GM21526 (cell line): ENCODE measurements around the gene FAM111B.

Experiments used
- ATAC-seq: cut with Tn5 transposase; IDR thresholded peaks from one replicate; pipeline ENCODE4 v1.9.1; 2021; ENCODE audit warnings: moderate library complexity; ENCODE audit not compliant: unreplicated experiment, low FRiP score

Gene FAM111B

DNA sequence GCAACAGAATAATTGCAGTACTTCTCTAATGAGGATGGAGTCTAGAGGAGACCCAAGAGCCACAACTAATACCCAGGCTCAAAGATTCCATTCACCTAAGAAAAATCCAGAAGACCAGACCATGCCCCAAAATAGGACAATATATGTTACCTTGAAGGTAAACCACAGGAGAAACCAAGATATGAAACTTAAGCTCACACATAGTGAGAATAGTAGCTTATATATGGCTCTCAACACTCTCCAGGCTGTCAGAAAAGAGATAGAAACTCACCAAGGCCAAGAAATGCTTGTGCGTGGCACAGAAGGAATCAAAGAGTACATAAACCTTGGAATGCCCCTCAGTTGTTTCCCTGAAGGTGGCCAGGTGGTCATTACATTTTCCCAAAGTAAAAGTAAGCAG lies 44.7 kb downstream of the FAM111B start:
- ATAC-seq = peak; percentile 61

DNA sequence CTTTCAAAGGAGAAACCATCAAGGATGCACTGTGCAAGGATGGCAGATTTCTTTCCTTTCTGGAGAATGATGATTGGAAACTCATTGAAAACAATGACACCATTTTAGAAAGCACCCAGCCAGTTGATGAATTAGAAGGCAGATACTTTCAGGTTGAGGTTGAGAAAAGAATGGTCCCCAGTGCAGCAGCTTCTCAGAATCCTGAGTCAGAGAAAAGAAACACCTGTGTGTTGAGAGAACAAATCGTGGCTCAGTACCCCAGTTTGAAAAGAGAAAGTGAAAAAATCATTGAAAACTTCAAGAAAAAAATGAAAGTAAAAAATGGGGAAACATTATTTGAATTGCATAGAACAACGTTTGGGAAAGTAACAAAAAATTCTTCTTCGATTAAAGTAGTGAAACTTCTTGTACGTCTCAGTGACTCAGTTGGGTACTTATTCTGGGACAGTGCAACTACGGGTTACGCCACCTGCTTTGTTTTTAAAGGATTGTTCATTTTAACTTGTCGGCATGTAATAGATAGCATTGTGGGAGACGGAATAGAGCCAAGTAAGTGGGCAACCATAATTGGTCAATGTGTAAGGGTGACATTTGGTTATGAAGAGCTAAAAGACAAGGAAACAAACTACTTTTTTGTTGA lies 45.4 kb downstream of the FAM111B start:
- peak; percentile 74 for ATAC-seq

DNA sequence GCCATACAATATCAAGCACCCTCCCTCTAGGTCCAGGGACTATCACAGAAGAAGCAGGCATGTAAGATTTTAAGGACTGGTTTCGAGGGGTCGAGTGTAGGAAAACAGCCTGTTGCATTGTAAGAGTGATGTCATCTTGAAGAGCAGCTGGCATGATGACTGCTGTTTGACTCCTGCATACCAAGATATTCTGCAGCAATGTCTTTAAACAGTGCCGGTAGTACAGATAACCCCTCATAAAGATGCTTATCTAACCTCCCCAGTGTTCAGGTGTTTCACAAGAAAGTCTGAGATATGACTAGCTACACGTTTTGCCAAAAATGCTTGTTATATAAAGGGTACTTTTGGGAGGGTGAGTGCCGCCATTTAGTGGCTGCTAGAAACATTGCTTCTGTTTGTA lies 47.6 kb downstream of the FAM111B start:
- ATAC-seq = no peak

DNA sequence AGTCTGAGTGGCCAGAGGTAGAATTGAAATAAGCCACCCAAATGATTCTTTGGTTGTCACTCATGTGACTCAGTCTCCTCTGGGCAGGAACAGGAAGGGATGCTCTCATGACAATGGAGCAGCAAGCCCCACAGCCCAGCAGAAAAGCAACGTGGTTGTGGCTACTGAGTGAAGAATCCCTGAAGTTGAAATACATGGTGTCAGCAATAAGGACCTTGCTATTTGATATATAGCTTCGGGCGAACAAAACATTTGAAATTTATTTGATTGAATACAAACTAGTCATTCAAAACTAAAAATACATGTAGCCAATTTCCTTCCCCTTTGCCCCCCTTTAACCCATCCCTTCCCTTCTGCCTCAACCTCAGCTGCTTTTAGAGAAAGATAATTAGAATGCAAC lies 50.4 kb downstream of the FAM111B start:
- ATAC-seq = no peak

DNA sequence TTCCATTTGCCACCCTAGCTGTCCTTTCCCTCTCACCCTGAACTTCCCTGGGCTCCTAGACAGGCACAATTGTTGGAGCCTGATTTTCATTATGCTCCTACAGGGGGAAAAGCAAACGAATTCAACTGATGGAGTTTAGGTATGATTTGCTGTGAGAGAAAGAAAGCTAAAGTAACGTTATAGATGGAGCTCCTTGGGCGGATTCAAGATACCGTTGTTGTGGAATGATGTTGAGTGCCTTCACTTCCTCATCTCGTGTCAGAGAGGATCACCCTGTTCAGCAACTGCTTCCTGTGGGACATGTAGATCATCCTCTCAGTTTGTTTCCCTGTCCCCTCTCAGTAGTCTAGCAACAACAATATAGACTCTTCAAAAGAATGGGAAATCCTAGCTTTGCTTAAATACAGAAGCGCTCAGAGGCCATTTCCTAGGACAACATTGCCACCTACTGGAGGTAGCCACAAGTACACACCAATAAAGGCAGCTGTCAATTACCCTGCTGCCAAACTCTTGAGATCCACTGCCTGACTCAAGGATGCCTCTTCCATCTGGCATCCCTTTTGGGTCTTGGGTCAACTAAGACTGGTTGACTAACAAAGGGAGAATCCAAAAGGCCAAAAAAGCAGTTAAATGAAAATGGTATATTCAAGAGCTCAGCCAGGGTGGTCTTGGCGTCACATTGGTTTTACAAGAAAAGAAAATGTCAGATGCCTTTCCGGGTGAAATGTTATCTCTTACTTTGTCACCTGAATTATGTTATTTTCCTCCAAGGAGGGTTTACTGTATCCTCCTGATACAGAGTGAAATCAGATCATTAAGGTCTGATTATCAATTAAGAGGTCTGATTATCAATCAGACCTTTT lies 51.4 kb downstream of the FAM111B start:
- peak; percentile 86 for ATAC-seq

DNA sequence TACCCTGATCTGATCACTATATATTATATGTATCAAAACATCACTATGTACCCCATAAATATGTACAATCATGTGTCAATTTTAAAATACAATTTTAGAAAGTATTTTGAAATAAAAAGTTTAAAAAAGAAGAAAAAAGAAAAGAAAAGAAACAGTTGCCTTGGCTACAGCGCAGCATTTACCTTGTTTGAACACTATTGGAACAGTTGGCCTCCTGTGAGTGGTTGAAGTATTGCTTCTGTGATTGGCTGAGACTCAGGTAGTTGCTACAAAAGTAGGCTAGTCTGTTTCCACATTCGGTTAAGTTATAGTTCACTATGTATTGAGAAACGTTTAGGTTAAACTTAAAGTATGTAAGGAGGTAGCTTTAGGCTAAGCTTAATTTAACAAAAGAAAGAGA lies 57.0 kb downstream of the FAM111B start:
- no peak for ATAC-seq

DNA sequence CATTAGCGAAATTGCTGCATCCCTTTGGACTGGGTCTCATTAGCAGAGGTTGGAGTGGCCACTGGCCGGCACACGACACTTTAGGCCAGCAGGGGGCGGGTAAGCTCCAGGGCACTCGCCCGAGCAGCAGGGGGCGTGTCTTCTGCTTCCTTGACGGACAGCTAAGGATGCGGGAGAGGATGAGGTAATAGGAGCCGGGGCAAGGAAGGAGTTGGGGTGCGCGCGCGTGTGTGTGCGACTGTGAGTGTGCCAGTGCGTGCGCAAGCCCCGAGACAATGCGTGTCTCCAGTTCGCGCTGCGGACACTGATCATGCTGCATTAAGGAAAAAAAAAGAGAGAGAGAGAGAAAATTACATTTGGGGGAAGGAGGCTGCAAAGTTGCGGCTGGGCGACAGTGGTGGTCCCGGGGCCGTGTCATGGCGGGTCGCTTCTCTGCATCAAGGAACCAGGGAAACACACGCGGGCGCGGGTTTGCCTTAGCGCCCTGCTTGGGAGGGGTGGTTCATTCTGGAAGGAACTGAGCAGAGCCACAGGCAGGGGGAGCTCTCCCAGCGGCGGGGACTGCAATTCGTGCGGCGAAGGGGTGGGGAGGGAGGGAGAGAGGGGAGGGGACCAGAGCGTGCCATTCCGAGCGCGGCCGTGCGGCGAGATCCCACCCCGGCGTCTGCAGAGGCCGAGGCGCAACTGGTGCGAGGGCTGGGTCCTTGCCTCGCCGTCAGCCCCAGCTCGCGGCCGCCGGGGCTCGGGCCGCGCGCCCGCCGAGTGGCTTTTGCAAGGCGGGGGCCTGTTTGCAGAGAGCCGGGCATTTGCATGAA lies 64.7 kb downstream of the FAM111B start, which contains the start of gene DTX4:
DTX4 (plus strand) TSS at position 625 of the 815 bp plus-strand sequence. CDS start 464 bp downstream, outside the sequence.
- peak; percentile 66 for ATAC-seq

DNA sequence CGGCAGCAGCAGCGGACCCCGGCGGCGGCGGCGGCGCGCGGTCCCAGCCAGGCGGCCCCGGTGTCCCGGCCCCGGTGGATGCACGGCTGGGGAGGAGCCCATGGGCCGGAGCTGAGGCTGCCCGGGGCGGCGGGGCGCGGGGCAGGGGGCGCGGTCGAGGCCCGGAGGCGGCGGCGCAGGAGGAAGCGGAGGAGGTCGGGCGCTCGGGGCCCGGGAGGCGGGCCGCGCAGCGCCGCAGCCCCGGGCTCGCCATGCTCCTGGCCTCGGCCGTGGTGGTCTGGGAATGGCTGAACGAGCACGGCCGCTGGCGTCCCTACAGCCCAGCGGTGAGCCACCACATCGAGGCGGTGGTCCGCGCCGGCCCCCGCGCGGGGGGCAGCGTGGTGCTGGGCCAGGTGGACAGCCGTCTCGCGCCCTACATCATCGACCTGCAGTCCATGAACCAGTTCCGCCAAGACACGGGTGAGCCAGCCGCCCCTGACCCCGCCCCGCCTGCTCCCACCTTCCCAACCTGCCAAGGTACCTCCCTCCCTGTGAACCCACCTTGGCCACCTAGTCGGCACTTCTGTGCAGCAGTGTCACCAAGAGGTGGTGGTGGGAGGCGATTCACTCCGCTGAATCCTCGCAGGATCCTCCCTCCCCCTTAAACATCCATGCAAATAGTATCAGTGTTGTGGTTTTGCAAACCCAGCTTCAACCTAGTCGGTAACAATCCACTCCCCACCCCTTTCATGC lies 65.5 kb downstream of the FAM111B start:
- ATAC-seq = peak; percentile 35

DNA sequence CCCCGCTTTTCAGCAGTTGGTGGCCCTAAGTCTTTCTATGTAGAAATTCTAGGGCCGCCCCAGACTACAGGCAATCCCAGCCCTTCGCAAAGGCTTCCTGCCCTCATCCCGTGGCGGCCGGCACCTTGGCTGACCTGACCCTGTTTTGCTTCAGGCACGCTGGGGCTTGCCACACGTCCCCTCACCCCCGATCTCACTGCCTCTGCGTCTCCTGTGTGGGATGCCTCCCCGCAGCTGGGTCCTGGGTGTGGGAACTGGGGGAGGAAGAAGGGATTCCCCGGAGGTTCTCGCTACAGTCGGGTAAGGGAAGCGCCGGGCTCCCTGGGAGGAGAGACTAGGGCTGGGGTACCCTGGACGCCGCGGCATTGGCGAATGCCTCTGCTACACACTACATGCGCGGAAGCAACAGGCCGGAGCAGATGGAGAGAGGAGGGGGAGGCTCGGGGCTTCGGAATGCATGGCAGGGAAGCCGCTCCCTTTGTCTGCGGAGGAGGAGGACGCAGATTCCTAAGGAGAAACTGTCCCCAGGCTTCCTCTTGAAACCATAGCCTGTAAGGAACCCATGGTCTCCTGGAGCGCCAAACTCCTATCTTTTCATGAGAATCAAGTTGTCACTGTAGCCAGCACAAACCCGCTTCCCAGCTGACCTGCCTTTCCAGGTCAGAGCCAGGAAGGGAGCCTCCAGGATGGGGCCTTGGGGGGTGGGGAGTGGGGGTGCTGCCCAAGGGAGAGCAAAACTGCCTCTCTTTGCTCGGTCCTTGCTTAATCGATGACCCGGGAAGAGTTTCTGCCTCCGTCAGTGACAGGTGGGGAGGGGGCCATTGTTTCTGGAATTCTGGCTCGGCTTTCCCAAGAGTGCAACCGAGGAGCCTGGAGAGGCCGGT lies 66.3 kb downstream of the FAM111B start:
- no peak for ATAC-seq

DNA sequence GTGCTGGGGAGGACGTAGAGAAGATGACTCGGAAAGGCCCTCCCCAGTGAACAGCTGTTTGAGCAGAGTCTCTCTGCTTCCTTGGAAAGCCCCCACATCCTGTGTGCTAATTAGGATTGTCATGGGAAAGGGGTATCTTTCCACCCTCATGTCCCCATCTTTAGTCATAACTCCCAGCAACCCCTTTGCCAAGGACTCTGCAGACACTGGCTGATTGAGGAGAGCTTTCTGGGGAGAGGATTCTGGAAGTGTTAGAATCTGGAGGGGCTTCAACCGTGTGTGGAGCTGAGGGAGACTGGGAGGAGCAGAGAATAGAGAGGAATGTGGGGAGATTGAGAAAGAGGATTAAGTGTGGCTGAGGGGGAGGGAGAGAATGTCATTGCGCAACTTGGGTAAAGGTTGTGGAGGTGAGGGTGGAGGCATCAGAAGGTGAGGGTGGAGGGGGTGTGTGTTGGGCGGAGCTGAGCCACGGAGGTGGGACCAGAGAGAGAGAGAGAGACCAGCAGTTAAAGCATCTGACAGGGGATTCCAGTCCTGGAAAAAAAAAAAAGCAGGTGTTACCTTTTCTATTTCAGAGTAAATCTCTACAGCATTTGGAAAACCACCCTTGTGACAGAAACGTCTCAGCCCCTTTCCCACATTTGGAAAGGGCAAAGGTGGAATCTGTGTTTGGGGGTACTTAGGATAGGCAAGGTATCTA lies 67.1 kb downstream of the FAM111B start:
- no peak for ATAC-seq

DNA sequence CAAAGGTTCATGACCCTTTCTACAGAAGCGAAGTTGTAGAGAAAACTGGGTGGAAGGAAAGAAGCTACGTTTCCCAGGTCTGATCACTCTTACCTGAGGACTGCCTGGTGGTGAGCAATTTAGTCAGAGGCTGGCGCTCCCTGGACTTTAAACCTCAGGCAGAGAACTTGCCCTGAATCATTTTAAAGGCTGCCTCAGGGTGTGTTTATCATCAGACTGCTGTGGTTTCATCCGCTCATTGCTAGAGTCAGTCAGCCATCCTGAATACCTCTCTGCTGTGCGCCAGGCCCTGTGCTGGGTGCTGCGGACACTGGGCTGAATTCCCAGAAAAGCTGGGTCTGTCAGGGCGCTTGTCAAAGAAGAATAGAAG lies 67.6 kb downstream of the FAM111B start:
- ATAC-seq = no peak

DNA sequence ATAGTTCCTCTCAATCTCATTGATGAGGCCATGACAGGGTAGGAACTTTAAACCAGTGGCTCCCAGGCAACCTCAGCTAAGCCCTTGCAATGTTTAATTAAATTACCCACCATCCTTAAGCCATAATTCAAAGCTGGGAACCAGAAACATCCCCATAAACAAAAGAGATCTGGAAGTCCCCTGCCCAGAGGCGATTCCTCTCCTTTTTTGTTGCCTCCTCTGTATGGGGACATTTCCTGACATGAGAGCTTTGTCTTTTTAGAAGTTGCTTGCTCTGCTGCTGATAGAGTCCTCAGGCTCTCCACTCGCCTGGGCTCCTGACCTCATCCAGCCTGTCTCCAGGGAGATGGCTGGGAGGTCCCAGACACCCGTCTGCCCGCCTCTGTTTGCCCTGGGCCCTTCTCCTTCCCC lies 68.1 kb downstream of the FAM111B start:
- ATAC-seq = no peak

DNA sequence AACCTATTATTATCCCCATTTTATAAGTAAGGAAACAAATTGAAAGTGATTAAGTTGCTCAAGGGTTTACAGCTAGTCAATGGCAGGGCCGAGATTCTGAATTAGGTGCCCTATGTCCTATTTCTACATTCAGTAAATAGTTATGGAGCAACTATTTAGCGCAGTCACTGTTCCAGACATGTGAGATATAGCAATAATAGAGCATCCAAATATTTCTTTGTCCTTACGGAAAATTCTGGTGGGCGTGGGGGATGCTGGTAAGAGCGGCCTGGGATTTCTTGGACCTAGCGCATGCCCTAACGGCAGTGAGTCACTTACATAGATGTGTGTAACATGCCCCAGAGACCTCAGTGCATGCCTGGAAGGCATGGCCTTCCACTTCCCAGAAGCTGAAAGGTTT lies 69.3 kb downstream of the FAM111B start:
- ATAC-seq = no peak
